Activated effector memory CD4-positive, alpha-beta T cell treated with anti-CD3 and anti-CD28 coated beads, Interleukin-2, amount 50 U/mL, for 16 hours (primary cell): ENCODE data around the gene TRPC4AP.
"Not testable (repeated sequence)": the region's sequence is repeated elsewhere in the genome, so short reads cannot be mapped to it uniquely, and the experiment has no call there.

Source experiments
- DNase-seq: peaks from one replicate; pipeline ENCODE4 v3.0.0-alpha.2; 2020

The TRPC4AP gene

GRCh38 chr20:35093267-35093884 lies 769 bp upstream of the TRPC4AP start:
- DNase-seq = peak; percentile 72

- no peak for DNase-seq
Measured at GRCh38 chr20:35091816-35092523, 637 bp downstream of the TRPC4AP start.

- no peak for DNase-seq
Measured at GRCh38 chr20:35088231-35089145, 4.1 kb downstream of the TRPC4AP start.

GRCh38 chr20:35087791-35088190 lies 4.8 kb downstream of the TRPC4AP start:
- no peak for DNase-seq

GRCh38 chr20:35087355-35087754 lies 5.3 kb downstream of the TRPC4AP start:
- DNase-seq = no peak

- no peak for DNase-seq
Measured at GRCh38 chr20:35085477-35086225, 7.0 kb downstream of the TRPC4AP start.

- no peak for DNase-seq
Measured at GRCh38 chr20:35084998-35085397, 7.6 kb downstream of the TRPC4AP start.

GRCh38 chr20:35080348-35080642 lies 12.3 kb downstream of the TRPC4AP start:
- DNase-seq = not testable (repeated sequence)

- DNase-seq = no peak
Measured at GRCh38 chr20:35079472-35080347, 12.9 kb downstream of the TRPC4AP start.

- DNase-seq = no peak
Measured at GRCh38 chr20:35077872-35078271, 14.7 kb downstream of the TRPC4AP start.

- DNase-seq = no peak
Measured at GRCh38 chr20:35077341-35077740, 15.3 kb downstream of the TRPC4AP start.

- DNase-seq = not testable (repeated sequence)
Measured at GRCh38 chr20:35071436-35072153, 21.0 kb downstream of the TRPC4AP start.

- no peak for DNase-seq
Measured at GRCh38 chr20:35066194-35066593, 26.4 kb downstream of the TRPC4AP start.

- DNase-seq = no peak
Measured at GRCh38 chr20:35065181-35065580, 27.4 kb downstream of the TRPC4AP start.

GRCh38 chr20:35063168-35063567 lies 29.4 kb downstream of the TRPC4AP start:
- no peak for DNase-seq

GRCh38 chr20:35062478-35062877 lies 30.1 kb downstream of the TRPC4AP start:
- DNase-seq = no peak

GRCh38 chr20:35060168-35060567 lies 32.4 kb downstream of the TRPC4AP start:
- DNase-seq = no peak

- no peak for DNase-seq
Measured at GRCh38 chr20:35059612-35060011, 33.0 kb downstream of the TRPC4AP start.

- DNase-seq = no peak
Measured at GRCh38 chr20:35059110-35059509, 33.5 kb downstream of the TRPC4AP start.

- DNase-seq = no peak
Measured at GRCh38 chr20:35055445-35056276, 36.9 kb downstream of the TRPC4AP start.
